Progenitor cell of endocrine pancreas (in vitro differentiated cells): ENCODE results near the gene KCTD18. TPM values are rescaled to one million over a fixed set of nuclear protein-coding genes. Genes with fewer than 3 reads are reported as not detected.

Source experiments
- DNase-seq: peaks from one replicate; pipeline ENCODE4 v3.0.0; 2021; ENCODE audit warnings: low spot score; ENCODE audit not compliant: unreplicated experiment
- H3K27ac Mint-ChIP-seq: 2 replicates; pipeline ENCODE4 v1.8.0; 2021; ENCODE audit warnings: mild to moderate bottlenecking, moderate library complexity, mixed read lengths
- H3K27me3 Mint-ChIP-seq: 2 replicates; pipeline ENCODE4 v1.8.0; 2021; ENCODE audit warnings: mixed read lengths
- H3K36me3 Mint-ChIP-seq: 2 replicates; pipeline ENCODE4 v1.8.0; 2022; ENCODE audit warnings: mixed read lengths; ENCODE audit not compliant: insufficient read depth
- H3K4me1 Mint-ChIP-seq: 2 replicates; pipeline ENCODE4 v1.8.0; 2021; ENCODE audit warnings: low read depth, mixed read lengths
- H3K4me3 Mint-ChIP-seq: 2 replicates; pipeline ENCODE4 v1.8.0; 2021; ENCODE audit warnings: low read depth, mild to moderate bottlenecking, moderate library complexity, mixed read lengths
- H3K9me3 Mint-ChIP-seq: 2 replicates; pipeline ENCODE4 v1.8.0; 2021; ENCODE audit warnings: low read depth, mixed read lengths
- total RNA-seq: library from RNA; stranded (reverse); gene quantifications from 2 replicates; pipeline ENCODE4 v1.2.1, GENCODE V29; 2021
- TF ChIP-seq, protein P1 (sequence below): fragments of 200-600 bp; sonication (generic); IDR thresholded peaks from one replicate; pipeline ENCODE4 v1.5.0; 2021; ENCODE audit warnings: antibody characterized with exemption, mild to moderate bottlenecking; ENCODE audit not compliant: unreplicated experiment

Gene KCTD18
- total RNA-seq, 1 donor from 2014 or later: 7.3 TPM

- Mint-ChIP-seq H3K36me3 (peaks cover 47% of the 10 kb centered on the region), H3K27me3 (no peaks in the 10 kb centered on the region), H3K4me3 (no peak overlapping the region), H3K4me1 (peaks cover 10% of the 10 kb centered on the region), H3K27ac (peak overlapping the region; percentile 4), H3K9me3 (no peaks in the 10 kb centered on the region)
- TF ChIP-seq, protein P1, sequence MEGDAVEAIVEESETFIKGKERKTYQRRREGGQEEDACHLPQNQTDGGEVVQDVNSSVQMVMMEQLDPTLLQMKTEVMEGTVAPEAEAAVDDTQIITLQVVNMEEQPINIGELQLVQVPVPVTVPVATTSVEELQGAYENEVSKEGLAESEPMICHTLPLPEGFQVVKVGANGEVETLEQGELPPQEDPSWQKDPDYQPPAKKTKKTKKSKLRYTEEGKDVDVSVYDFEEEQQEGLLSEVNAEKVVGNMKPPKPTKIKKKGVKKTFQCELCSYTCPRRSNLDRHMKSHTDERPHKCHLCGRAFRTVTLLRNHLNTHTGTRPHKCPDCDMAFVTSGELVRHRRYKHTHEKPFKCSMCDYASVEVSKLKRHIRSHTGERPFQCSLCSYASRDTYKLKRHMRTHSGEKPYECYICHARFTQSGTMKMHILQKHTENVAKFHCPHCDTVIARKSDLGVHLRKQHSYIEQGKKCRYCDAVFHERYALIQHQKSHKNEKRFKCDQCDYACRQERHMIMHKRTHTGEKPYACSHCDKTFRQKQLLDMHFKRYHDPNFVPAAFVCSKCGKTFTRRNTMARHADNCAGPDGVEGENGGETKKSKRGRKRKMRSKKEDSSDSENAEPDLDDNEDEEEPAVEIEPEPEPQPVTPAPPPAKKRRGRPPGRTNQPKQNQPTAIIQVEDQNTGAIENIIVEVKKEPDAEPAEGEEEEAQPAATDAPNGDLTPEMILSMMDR: no peak
- DNase-seq: no peak
These were observed 36.9 kb downstream of the KCTD18 start for GRCh38 chr2:200472853-200473464.

GRCh38 chr2:200471928-200472645 is 37.8 kb downstream of the KCTD18 start:
- Mint-ChIP-seq H3K36me3 (peaks cover 46% of the 10 kb centered on the region), H3K4me3 (no peak overlapping the region), H3K9me3 (no peaks in the 10 kb centered on the region), H3K4me1 (peaks cover 10% of the 10 kb centered on the region), H3K27me3 (no peaks in the 10 kb centered on the region), H3K27ac (no peak overlapping the region)
- no peak for DNase-seq
- TF ChIP-seq, protein P1: no peak

- Mint-ChIP-seq H3K4me3 (no peak overlapping the region), H3K27ac (no peak overlapping the region), H3K9me3 (no peaks in the 10 kb centered on the region), H3K36me3 (peaks cover 48% of the 10 kb centered on the region), H3K27me3 (no peaks in the 10 kb centered on the region), H3K4me1 (peaks cover 10% of the 10 kb centered on the region)
- no peak for DNase-seq
- TF ChIP-seq, protein P1: peak; percentile 55
These were observed 38.5 kb downstream of the KCTD18 start for GRCh38 chr2:200471324-200471848.

DNA sequence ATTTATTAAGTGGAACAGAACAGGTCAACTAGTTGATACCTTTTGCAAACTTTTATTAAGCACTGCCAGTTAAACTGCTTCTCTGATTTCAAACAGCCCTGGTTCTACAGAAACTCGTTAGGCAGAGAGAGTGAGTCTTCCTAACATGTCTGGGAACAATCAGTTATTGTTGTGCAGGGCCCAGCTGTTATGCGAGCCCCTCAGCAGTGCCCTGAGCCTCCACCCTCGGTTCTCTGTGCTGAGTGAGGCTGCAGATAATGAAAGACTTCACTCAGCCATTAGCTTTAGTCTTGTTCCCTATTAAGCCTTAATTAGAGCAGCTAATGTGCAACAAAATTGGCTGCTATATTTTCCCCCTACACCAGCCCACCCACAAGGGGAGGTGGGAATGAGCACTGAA is 39.6 kb downstream of the KCTD18 start:
- Mint-ChIP-seq H3K4me1 (peaks cover 10% of the 10 kb centered on the region), H3K27ac (peak overlapping the region; percentile 30), H3K36me3 (peaks cover 46% of the 10 kb centered on the region), H3K9me3 (no peaks in the 10 kb centered on the region), H3K4me3 (no peak overlapping the region), H3K27me3 (no peaks in the 10 kb centered on the region)
- TF ChIP-seq, protein P1: no peak
- DNase-seq: no peak

DNA sequence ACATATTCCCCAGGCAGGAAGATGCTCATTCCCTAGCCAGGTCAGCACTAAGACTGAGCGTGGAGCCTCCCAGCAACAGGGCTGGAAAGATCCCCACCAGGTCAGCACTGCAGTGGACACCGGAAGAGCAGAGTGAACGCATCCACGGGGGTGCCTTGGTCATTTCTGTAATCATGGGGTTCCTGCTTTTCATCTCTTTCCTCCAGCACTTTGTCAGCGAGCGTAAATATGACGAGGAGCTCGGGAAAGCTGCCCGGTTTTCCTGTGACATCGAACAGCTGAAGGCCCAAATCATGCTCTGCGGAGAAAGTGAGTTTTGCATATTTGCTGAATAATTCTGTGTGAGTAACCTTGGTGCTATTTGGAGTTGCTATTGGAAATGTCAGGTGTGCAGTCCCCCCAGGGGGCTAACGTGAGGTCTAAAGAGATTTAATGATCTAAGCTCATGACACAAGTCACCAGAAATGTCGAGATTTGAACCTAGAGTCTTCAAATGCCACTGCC is 40.1 kb downstream of the KCTD18 start:
- Mint-ChIP-seq H3K4me1 (peaks cover 10% of the 10 kb centered on the region), H3K27ac (peak overlapping the region; percentile 30), H3K27me3 (no peaks in the 10 kb centered on the region), H3K36me3 (peaks cover 45% of the 10 kb centered on the region), H3K9me3 (no peaks in the 10 kb centered on the region), H3K4me3 (no peak overlapping the region)
- TF ChIP-seq, protein P1: no peak
- DNase-seq: no peak
